NB4 (cell line): ENCODE data around the gene SEMA5A.

Source experiments
- MAX ChIP-seq: IDR thresholded peaks from 2 replicates; pipeline ENCODE4 v1.6.1; 2011; ENCODE audit warnings: low read depth, low read length
- MYC ChIP-seq: IDR thresholded peaks from 2 replicates; pipeline ENCODE4 v1.6.1; 2011; ENCODE audit warnings: low read depth, low read length
- POLR2A ChIP-seq: IDR thresholded peaks from 2 replicates; pipeline ENCODE4 v1.6.1; 2011; ENCODE audit warnings: mild to moderate bottlenecking; ENCODE audit not compliant: insufficient read length; ENCODE audit errors: extremely low read depth
- TF ChIP-seq, protein P1 (sequence below): IDR thresholded peaks from one replicate; pipeline ENCODE4 v1.5.1; 2012; ENCODE audit warnings: low read depth, low read length

DNA sequence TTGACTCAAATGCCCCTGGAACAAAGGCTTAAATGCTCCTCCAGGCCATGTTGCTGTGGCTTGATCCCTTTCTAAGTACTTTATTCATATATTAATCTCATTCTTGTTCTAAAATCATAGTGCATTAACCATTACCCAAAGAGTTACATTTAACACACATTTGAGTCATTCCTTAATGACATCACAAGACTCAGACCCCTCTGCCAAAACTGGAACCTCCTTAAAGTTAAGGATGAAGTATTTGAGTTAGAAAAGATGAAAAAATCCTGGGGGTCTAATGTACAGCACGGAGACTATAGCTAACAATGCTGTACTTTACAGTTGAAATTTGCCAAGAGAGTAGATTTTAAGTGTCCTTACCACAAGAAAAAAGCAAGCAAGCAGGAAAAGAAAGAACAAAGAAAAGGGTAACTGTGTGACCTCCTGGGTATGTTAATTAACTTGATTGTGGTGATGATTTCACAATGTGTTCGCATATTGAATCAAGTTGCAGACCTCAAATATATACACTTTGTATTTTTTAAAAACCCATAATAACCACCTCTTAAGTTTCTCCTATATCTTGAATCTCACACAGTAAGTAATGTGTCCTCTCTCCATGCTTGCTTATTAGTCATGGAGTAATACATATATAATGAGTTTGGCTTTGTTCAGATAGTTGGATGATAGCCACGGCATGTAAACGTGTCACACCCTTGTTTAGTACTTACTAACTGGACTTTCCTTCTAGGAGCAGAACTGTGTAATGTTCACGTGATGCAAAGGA is 376.9 kb downstream of the SEMA5A start:
- no peak for TF ChIP-seq MAX
- TF ChIP-seq, protein P1, sequence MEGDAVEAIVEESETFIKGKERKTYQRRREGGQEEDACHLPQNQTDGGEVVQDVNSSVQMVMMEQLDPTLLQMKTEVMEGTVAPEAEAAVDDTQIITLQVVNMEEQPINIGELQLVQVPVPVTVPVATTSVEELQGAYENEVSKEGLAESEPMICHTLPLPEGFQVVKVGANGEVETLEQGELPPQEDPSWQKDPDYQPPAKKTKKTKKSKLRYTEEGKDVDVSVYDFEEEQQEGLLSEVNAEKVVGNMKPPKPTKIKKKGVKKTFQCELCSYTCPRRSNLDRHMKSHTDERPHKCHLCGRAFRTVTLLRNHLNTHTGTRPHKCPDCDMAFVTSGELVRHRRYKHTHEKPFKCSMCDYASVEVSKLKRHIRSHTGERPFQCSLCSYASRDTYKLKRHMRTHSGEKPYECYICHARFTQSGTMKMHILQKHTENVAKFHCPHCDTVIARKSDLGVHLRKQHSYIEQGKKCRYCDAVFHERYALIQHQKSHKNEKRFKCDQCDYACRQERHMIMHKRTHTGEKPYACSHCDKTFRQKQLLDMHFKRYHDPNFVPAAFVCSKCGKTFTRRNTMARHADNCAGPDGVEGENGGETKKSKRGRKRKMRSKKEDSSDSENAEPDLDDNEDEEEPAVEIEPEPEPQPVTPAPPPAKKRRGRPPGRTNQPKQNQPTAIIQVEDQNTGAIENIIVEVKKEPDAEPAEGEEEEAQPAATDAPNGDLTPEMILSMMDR = no peak
- TF ChIP-seq POLR2A = no peak
- no peak for TF ChIP-seq MYC
